Heart left ventricle (tissue), 16 donors: Measurements from ENCODE around the gene DCTN5. TPM values are rescaled to one million over a fixed set of nuclear protein-coding genes. Genes with fewer than 3 reads are reported as not detected.
"Not testable (repeated sequence)": the region's sequence is repeated elsewhere in the genome, so short reads cannot be mapped to it uniquely, and the experiment has no call there.

Experiments
- ATAC-seq, 4 donors: fragments of 200-7000 bp; cut with Tn5 transposase; one replicate each; pipeline ENCODE4 v1.9.1; 2020 to 2022; ENCODE audit warnings: moderate library complexity in 4 of 4, mild to moderate bottlenecking in 3 of 4, moderate number of reproducible peaks in 1 of 4
- DNase-seq, 5 donors: peaks; one replicate each; pipeline ENCODE4 v3.0.0-alpha.2; 2020
- H3K27ac ChIP-seq, 12 donors: fragments of 200-600 bp; sonication (generic) in 4 of 12; one replicate each; pipeline versions ENCODE4 v1.5.0 to v1.8.0; 2016 to 2022; ENCODE audit warnings: mild to moderate bottlenecking in 2 of 12
- H3K27me3 ChIP-seq, 9 donors: fragments of 200-600 bp; sonication (generic) in 2 of 9; one replicate each; pipeline versions ENCODE4 v1.5.1 to v1.8.0; 2016 to 2022; ENCODE audit warnings: mild to moderate bottlenecking in 3 of 9
- H3K36me3 ChIP-seq, 9 donors: fragments of 200-600 bp; sonication (generic) in 2 of 9; one replicate each; pipeline versions ENCODE4 v1.5.0 to v1.8.0; 2018 to 2022; ENCODE audit warnings: mild to moderate bottlenecking in 2 of 9
- H3K4me1 ChIP-seq, 12 donors: fragments of 200-600 bp; sonication (generic) in 4 of 12; one replicate each; pipeline versions ENCODE4 v1.5.0 to v1.8.0; 2016 to 2022; ENCODE audit warnings: mild to moderate bottlenecking in 3 of 12
- H3K4me3 ChIP-seq, 12 donors: fragments of 200-600 bp; sonication (generic) in 4 of 12; one replicate each; pipeline versions ENCODE4 v1.5.0 to v1.8.0; 2017 to 2022; ENCODE audit warnings: mild to moderate bottlenecking in 9 of 12, moderate library complexity in 4 of 12
- H3K9me3 ChIP-seq, 12 donors: fragments of 200-600 bp; sonication (generic) in 4 of 12; one replicate each; pipeline versions ENCODE4 v1.5.0 to v1.8.0; 2016 to 2022; ENCODE audit warnings: mild to moderate bottlenecking in 1 of 12
- CTCF ChIP-seq, 12 donors: fragments of 200-600 bp; sonication (generic) in 4 of 12; IDR thresholded peaks; one replicate each; pipeline versions ENCODE4 v1.5.0 to v1.8.0; 2018 to 2022; ENCODE audit warnings: antibody characterized with exemption in 12 of 12, mild to moderate bottlenecking in 5 of 12
- POLR2A ChIP-seq, 2 donors: fragments of 450-650 bp; IDR thresholded peaks; one replicate each; pipeline ENCODE4 v1.6.1; 2017; ENCODE audit warnings: antibody characterized with exemption in 2 of 2, mild to moderate bottlenecking in 2 of 2, moderate library complexity in 2 of 2
- WGBS, 4 donors: extraction: QIAGEN DNeasy Blood & Tissue Kit in 2 of 4; methylation state at CpG; one replicate each; pipeline versions ENCODE4 v1.1.5 to v1.1.7; 2013 to 2018; 5-methylcytosine and 5-hydroxymethylcytosine counted together
- intact Hi-C, 10 donors: fragments of 100-400 bp; cut with DNase I; formaldehyde crosslinking; loops; one replicate each; pipeline versions ENCODE4 v1.11.1 to v1.14.2; 2022
- polyA plus RNA-seq, 2 donors: library from polyadenylated mRNA; stranded (reverse); fragments of 200-250 nt; gene quantifications; one replicate each; pipeline ENCODE4 v1.2.3, GENCODE V29; 2013
- total RNA-seq, 9 donors: library from RNA; depleted of rRNA in 2 of 9; stranded (reverse); fragments of >200 nt in 2 of 9; fragmentation: NEBNext Ultra II Directional in 3 of 9; extraction: Animal tissue kit (Norgen Biotek cat#: 25700) in 3 of 9; gene quantifications; one replicate each; pipeline versions ENCODE4 v1.1.0 to v1.2.4, GENCODE V29; 2016 to 2023
- donor health status: ischemic (EF 13 %, LVEDD 7.1; RV severe dilation, severe dysfunction).
- donor health status: healthy with polysubstance abuse.
- donor health status: DM: no; HTN: yes; CAD: no.
- donor health status: DM: no; HTN: no; CAD: no.
- donor health status: ischemic (EF 25% LVEDD 6.9; RV normal size, moderate dysfunction).
- donor health status: ischemic (EF 25% LVEDD 5.7; RV mildly dilated, moderate dysfunction).
- donor health status: healthy.
- donor health status: DM: yes; HTN: yes; CAD: no.
- donor health status: ischemic (EF 35%, LVEDD 5.7; RV mildly dilated, moderate dysfunction).
- donor health status: nonischemic (EF 11% LVEDD 7.7; RV severe dilation, severe dysfunction).
- donor health status: DM: yes; HTN: yes; CAD: no.
- donor health status: PGD.
- donor health status: ischemic (EF 29% LVEDD 5.4; RV normal size, mild dysfunction).
- donor health status: nonischemic (EF 23%, LVEDD 6.1; RV moderate dilation, normal function).

The DCTN5 gene
- total and polyA plus RNA-seq, 11 donors: 7.4 to 56.0 (median 38.4) TPM

DNA sequence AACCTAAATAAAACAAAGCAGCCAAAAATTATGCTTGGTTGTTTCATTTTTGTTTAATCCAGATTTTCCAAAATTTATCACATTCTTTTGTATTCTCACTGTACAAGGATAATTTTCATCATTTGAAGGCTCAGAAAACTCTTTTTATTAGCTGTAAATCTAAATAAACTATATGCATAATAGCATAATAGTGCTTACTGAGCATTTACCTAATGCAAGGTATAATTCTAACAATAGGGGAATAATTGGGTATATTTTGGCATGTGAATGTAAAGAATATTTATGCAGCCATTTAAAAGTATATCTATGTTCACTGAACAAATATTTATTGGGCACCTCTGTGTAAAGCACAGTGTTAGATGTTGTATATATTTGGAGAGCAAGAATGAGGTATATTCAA, 17.2 kb upstream of the DCTN5 start:
- Histone ChIP-seq H3K4me3 (no peak overlapping the region), H3K27me3 (no peaks in the 10 kb centered on the region), H3K9me3 (no peaks in the 10 kb centered on the region), H3K36me3 (peaks cover 2 to 97% (median 88%) of the 10 kb centered on the region in 9 donors), H3K27ac (no peak overlapping the region), H3K4me1 (no peaks in the 10 kb centered on the region)
- intact Hi-C loops: no loop called here
- TF ChIP-seq POLR2A (IDR thresholded peaks at IDR 0.05) (no peak), CTCF (IDR thresholded peaks at IDR 0.05) (no peak)
- DNase-seq (no peak), ATAC-seq (no peak)

GRCh38 chr16:23629516-23629915, 11.8 kb upstream of the DCTN5 start:
- no peak for ATAC-seq
- Histone ChIP-seq H3K27ac (no peak overlapping the region), H3K27me3 (no peaks in the 10 kb centered on the region), H3K4me1 (no peaks in the 10 kb centered on the region), H3K36me3 (peaks cover 2 to 88% (median 78%) of the 10 kb centered on the region in 9 donors), H3K9me3 (no peaks in the 10 kb centered on the region), H3K4me3 (no peak overlapping the region)
- no peak for TF ChIP-seq POLR2A (IDR thresholded peaks at IDR 0.05)
- TF ChIP-seq CTCF (IDR thresholded peaks at IDR 0.05): no peak
- intact Hi-C loops: no loop called here
- no peak for DNase-seq
- WGBS, 4 donors: 93 to 94% (median 94%) methylated on average over 8 of the region's 8 CpGs

- intact Hi-C loops, H3K4me1 ChIP-seq, H3K9me3 ChIP-seq, H3K4me3 ChIP-seq, H3K27ac ChIP-seq, H3K27me3 ChIP-seq, ATAC-seq, DNase-seq: not testable (repeated sequence)
- H3K36me3 ChIP-seq: peaks cover 0 to 88% (median 80%) of the 10 kb centered on the region in 9 donors
- WGBS, 4 donors: 96 to 100% (median 97%) methylated on average over 3 of the region's 3 CpGs
These were observed 9.4 kb upstream of the DCTN5 start for GRCh38 chr16:23631874-23632273.

DNA sequence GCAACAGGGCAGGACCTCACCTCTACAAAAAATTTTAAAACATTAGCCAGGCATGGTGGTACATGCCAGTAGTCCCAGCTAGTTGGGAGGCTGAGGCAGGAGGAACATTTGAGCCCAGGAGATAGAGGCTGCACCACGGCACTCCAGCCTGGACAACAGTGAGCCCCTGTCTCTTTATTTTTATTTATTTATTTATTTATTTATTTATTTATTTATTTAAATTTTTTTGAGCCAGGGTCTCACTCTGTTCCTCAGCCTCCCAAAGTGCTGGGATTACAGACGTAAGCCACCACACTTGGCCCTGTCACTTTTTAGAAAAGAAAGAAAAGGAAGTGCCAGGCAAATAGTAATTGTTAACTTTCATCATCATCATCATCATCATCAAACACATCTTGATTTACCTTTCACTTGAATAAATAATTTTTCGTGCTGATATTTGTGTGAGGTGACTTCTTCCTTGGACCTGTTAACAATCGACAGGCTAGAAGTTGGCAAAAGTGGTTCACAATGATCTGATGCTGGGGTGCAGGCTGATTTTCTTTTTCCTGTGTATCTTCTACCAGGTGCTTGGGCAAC, 6.7 kb upstream of the DCTN5 start:
- ATAC-seq (no peak), DNase-seq (no peak)
- Histone ChIP-seq H3K27ac (no peak overlapping the region), H3K36me3 (peaks cover 0 to 81% (median 70%) of the 10 kb centered on the region in 9 donors), H3K4me1 (peaks cover 0 to 2% (median 0%) of the 10 kb centered on the region in 12 donors), H3K9me3 (no peaks in the 10 kb centered on the region), H3K4me3 (no peak overlapping the region), H3K27me3 (no peaks in the 10 kb centered on the region)
- intact Hi-C loops: no loop called here
- 95 to 98% (median 96%) methylated on average over 4 of the region's 4 CpGs for WGBS, 4 donors
- TF ChIP-seq POLR2A (IDR thresholded peaks at IDR 0.05): no peak
- no peak for TF ChIP-seq CTCF (IDR thresholded peaks at IDR 0.05)

- Histone ChIP-seq H3K4me1 (peaks cover 0 to 13% (median 10%) of the 10 kb centered on the region in 12 donors), H3K4me3 (no peak overlapping the region), H3K27ac (no peak overlapping the region), H3K36me3 (peaks cover 0 to 69% (median 61%) of the 10 kb centered on the region in 9 donors), H3K9me3 (no peaks in the 10 kb centered on the region), H3K27me3 (no peaks in the 10 kb centered on the region)
- DNase-seq (no peak), ATAC-seq (no peak)
- intact Hi-C loops: no loop called here
- TF ChIP-seq POLR2A (IDR thresholded peaks at IDR 0.05) (no peak), CTCF (IDR thresholded peaks at IDR 0.05) (no peak)
These were observed 5.3 kb upstream of the DCTN5 start for GRCh38 chr16:23635958-23636357.
